MM.1S (cell line): ENCODE results near the gene FBXO38.

Source experiments
- CTCF ChIP-seq: fragments of 300-600 bp; sonication (generic); IDR thresholded peaks from 2 replicates; pipeline ENCODE4 v1.5.1; 2016; ENCODE audit warnings: antibody characterized with exemption, low read length, mixed read lengths
- EZH2 ChIP-seq: fragments of 300-600 bp; sonication (generic); optimal IDR thresholded peaks from 2 replicates; pipeline ENCODE3; 2017; ENCODE audit warnings: low read depth, mild to moderate bottlenecking, antibody characterized with exemption, low read length, mixed read lengths

DNA sequence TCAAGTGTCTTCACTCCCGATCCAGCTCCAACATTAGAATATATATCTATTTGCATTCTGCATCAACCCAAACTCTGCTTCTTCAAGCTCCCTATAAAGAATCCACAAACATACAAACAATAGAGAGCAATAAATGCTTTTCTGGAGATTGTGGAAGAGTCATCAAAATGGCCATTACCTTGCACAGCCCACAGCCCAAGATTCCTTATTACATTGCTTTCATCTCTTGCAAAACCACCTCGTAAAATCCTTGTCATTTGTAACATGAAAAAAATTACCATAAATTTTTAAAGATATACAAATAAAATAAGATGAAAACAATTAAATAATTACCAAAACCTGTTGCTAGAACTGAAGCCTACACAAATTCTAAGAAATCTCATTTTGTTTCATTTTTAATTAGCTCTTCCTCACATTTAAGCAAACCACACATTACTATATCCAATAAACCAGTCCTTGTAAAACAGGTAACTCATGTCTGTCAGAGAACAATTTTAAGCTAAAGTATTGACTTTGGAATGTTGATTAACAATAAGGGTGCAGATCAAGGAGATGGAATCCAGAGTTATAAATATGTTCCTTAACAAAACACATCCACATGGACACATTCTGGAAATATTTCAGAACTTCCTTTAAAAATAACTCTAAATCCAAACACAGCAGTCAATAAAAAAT is 41.2 kb upstream of the FBXO38 start:
- TF ChIP-seq CTCF, result no peak
- TF ChIP-seq EZH2, result no peak
